NCI-H748 (cell line): Measurements from ENCODE around the gene ZNF143.
"Not testable (repeated sequence)": the region's sequence is repeated elsewhere in the genome, so short reads cannot be mapped to it uniquely, and the experiment has no call there.

Source experiments
- DNase-seq: peaks from one replicate; lab custom pipeline; 2025; ENCODE audit not compliant: unreplicated experiment; lab: John Stamatoyannopoulos, UW

The ZNF143 gene

DNA sequence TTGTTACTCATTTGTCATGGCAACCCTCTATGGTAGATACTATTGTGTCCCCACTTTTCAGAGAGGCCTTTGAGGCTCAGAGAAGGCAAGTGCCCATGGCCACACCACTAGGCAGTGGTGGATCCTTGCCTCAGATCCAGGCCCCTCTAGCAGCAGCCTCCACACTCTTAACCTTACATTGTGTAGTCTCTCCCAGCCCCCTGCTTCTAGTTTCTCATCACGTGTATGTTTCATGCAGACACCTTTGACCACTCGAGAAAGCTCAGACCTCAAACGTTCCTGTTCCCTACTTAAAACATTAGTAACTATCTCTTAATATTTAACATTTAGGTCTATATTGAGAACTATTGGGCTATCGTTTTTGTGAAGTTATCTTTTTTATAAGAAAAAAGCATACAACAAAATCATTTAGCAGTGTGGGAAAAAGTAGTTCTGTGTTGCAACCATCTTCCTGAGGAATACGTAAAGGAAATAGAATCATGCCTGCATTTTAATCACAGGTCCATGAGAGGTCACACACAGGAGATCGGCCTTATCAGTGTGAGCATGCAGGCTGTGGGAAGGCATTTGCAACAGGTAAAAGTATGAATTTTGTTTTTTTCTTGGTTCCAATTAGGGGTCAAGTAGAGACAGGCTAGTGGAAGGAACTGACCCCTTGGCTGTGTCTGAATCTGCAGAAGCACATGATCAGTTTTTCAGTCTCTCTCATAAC lies 35.1 kb downstream of the ZNF143 start:
- DNase-seq = no peak

DNA sequence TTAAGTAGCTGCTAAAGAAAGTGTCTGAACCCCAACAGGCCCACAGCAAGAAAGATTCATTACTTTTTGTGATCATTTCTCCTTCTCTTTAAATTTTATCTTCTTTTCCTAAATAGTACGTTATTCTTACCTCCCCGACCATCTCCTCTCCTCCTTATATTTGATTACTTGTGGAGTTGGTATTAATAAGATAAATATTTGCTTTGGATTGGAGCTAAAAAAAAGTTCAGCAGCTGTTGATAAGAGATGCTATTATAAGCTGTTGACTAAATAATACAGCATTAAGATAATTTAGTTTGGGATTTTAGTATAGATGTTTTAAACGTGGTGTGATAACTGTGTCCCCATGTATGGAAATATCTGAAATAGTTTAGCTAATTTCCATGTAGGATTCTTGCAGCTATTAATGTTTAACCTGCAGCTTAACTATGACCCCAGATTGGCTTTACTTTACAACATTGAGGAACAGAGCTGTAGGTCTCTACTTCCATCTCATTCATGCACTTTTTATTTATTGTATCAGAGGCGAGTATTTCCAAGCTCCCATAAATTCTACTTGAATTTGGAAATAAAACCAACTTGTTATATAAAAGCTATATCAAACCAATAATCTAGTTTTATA lies 37.8 kb downstream of the ZNF143 start:
- DNase-seq = no peak

DNA sequence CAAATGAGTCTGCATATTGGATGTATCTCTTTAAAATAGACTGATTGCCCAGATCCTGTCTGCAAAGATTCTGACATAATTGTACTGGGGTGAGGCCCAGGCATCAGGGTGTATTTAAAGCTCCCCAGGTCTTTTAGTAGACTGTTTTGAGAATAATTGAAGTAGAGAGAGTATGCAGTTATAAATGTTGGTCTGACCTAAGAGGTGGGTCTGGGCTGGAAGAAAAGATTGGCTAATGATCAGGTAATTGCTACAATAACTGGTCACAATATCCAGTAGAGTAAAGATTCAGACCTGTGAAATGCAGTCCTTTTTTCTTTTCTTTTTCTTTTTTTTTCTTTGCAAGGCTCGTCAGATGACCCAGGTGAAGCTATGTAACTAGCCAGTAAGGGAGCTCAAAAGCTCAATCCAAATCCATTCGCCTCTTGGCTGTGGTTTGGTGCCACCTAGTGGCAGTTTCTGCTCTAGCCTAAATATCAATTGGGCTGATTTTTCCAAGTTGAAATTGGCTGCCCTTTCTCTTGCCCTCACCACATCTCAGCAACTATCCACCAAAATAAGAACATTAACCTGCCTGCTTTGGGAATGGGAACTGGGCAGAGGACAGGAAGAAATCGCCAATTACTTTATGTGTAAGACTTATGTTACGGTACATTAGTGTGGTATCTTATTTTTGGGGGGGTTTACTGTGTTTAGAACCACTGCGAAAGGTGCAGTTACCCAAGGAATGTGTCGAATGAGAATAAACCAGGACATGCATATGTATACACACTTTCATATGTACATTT lies 45.9 kb downstream of the ZNF143 start:
- peak; percentile 79 for DNase-seq

DNA sequence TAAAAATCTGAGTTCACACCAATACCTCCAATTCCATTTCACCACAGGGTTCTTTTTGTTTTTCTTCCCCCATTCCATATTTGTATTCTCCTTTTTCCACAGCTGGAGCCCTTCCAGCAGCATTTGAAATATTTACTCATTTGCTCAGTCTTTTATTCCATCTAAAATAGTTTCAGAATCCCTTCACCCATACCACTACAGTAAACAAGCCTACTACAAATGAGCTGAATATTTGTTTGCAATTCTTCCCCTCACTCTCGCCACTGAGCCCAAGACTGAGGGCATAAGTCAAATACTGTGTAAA lies 46.4 kb downstream of the ZNF143 start:
- no peak for DNase-seq

DNA sequence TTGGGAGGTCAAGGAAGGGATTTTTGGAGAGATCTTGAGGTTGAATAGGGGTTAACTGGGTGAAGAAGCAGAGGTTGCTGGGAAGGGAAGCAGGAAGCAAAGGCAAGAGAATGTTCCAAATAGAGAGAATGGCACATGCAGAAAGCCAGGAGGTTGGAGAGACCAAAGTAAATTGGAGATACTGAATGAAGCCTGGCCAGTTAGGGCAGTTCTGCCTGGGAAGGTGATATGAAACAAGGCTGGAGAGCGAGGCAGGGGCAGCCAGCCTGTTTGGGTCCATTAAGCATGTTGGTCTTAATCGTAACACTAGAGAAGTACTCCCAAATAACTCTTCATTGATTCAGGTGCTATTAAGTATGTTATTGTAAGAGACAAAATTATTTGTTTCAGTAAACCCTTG lies 48.2 kb downstream of the ZNF143 start:
- no peak for DNase-seq

DNA sequence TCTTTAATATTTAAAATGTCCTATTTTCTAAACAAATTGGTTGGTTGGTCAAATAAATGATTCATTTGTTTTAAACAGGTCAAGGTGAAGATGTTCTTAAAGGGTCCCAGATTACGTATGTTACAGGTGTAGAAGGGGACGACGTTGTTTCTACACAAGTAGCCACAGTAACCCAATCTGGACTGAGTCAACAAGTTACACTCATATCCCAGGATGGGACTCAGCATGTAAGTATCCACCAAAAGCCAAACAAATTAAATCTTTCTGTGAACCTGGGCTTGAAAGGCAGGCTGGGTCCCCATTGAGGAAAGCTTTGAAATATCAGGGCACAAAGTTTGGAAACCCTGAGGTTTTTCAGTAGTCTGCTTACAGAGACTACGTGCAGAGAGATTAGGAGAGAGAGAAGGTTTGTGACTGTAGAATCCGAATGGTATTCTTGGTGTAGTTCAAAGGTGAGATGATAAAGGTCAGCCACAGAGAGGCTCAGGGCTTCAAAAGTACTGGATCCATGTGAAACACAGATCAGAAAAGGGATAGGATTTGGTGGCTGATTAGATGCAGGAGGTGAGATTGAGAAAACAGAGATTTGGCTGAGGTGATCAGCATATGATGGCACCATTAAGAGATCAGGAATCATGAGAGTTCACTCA lies 51.7 kb downstream of the ZNF143 start:
- no peak for DNase-seq

DNA sequence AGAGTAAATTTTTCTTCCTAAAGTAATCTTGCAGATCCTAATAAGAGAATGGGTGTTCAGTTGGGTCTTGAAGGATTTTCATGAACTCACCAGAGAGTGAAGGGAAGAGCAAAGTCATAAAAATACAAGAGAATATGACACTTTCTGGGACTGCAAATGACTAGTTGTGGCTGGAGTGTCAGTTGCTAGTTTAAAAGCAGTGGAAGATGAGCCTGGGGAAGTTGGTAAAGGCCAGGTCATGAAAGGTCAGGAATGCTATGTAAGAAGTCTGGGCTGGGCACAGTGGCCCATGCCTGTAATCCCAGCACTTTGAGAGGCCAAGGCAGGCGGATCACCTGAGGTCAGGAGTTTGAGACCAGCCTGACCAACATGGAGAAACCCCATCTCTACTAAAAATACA lies 53.8 kb downstream of the ZNF143 start:
- not testable (repeated sequence) for DNase-seq

DNA sequence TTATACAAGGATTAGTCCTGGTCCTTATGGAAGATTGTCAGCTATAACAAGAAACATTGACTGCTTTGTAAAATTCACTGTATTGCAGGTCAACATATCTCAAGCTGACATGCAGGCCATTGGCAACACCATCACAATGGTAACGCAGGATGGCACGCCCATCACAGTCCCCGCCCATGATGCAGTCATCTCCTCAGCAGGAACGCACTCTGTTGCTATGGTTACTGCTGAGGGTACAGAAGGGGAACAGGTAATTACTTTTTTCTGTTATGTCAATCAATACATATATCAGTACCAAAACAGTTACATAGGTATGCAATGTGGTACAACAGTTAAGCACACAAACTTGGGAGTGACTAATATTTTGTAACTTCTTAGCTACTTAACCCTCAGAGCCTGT lies 55.3 kb downstream of the ZNF143 start:
- DNase-seq = peak; percentile 87

DNA sequence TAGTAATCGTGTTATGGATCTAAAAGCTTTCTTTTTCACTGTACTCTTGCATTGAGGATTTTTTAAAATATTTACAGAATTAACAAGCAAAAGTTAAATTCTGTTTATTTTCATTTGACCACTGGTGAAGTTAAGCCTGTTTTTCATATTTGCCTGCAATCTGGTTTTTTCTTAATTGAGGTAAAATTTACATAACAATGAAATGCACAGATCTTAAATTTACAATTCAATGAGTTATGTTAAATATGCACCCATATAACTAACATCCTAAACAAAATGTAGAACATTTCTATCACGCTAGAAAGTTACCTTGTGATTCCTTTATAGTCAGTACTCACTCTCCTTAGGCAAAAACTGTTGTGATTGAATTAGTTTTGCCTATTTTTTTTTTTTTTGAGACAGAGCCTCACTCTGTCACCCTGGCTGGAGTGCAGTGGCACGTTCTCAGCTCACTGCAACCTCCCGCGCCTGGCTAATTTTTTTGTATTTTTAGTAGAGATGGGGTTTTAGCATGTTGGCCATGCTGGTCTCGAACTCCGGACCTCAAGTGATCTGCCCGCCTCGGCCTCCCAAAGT lies 58.1 kb downstream of the ZNF143 start:
- DNase-seq = no peak

DNA sequence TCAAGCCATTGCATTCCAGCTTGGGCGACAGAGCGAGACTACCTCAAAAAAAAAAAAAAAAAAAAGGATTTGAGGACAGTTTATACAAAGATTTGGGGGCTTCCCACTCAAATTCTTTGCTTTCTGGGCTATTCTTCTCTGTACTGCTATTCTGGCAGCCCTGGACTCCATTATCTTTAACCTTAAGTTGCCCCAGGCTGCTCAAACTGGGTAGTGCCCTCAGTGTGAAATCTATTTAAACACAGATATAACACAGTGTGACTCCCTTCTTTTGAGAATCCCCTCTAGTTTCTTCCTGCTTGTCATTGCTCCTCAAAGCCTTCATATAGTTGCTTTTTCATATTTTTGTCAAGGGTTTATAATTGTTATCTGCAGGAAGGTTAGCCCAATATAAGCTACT lies 63.2 kb downstream of the ZNF143 start:
- no peak for DNase-seq

DNA sequence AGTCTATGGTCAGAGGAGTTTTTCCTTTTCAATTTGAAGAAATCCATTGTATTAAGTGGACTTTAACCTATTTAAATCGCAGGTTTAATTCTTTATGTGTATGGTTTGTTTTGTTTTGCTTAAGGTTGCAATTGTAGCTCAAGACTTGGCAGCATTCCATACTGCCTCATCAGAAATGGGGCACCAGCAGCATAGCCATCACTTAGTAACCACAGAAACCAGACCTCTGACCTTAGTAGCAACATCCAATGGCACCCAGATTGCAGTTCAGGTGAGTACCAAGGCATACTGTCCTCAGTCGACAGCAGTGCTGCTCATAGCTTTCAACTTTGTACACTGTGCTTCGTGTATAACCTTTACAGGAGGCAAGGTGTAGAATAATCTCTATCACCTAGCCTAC lies 64.3 kb downstream of the ZNF143 start:
- DNase-seq = peak; percentile 42

DNA sequence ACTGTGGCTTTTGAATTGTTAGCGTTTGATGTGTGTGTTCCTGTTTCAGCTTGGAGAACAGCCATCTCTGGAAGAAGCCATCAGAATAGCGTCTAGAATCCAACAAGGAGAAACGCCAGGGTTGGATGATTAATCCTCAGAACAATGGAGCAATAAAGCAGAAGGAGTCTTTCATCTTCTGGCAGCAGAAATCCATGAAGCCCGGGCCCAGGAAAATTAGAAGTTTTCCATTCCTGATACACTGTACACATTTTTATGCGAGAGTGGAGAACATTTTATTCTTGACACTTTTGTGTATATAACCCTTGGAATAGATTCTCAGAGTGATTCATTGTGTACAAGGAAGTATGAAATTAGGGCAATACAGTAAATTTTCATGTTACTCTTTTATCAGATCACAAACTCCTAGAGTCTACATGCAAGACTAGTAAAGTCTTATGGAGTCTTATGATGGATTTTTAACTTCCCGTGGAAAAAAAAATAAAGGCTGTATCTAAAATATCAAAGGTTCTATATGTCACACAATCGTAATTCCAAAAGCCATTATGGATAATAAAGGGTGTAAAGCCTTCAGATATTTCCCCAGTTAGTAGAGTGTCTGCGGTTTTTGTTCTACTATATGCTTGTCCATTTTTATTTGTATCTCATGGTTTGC lies 66.8 kb downstream of the ZNF143 start:
- no peak for DNase-seq

DNA sequence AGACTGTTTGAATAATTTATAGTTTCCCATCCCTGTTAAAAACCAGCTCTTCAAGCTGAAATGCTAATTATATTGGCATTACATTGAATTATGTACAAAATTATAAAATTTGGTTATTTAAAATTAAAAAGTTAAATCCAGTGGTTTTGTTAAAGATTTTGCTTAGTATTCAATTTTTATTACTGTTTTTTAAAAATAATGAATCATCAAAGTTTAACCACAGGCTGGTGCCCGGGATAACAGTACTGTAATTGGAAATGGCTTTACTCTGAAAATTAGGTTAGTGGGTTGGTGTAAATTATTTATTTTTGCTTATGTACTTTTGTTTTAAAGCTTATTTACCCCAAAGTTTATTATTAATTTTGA lies 67.3 kb downstream of the ZNF143 start:
- no peak for DNase-seq

DNA sequence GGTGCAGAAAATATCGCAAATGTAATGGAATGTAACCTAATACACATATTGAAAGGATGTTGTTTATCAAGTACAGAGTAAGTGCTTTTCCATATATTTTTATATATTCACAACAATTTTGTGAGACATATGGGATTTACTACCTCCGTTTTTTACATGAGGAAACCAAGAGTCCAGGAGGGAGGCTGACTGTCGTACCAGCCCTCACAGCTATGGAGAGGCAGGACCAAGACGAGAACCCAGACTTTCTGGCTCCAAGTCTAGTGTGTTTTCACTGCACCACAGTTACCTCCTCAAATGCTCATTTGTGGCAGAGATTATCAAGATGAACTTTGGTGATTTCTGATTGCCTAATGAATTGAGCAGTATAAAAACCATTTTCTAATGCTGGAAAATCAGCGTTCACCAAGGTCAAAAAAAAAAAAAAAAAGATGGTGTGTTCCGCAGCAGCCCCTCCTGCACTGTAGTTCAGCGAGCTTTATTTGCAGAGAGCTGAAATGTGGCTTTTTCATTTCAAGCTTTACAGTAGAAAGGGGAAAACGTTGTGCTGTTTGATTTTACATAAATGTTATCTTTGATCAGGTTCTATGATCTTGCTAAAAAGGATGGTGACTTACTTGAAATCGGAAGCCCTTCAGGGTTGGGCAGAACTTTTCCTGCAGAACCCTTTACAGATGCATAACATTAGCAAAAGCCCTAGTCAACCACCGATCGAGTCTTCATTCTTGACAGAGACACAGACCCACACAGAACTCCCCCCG lies 67.9 kb downstream of the ZNF143 start:
- no peak for DNase-seq

DNA sequence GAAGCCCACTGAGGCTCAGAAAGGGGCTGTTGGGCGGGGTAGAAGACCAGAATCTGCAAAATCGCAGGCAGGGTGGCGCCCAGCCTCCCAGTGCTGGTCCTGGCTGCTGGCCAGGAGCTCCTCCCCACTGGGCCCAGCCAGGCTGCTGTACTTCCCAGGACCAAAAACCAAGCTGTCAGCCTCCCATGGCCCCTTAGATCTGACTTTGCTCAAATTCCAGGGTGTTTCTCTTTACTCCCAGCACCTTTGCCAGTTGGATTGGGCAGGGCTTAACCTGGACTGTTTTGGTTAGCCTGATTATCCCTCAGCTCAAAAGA lies 68.5 kb downstream of the ZNF143 start:
- no peak for DNase-seq

DNA sequence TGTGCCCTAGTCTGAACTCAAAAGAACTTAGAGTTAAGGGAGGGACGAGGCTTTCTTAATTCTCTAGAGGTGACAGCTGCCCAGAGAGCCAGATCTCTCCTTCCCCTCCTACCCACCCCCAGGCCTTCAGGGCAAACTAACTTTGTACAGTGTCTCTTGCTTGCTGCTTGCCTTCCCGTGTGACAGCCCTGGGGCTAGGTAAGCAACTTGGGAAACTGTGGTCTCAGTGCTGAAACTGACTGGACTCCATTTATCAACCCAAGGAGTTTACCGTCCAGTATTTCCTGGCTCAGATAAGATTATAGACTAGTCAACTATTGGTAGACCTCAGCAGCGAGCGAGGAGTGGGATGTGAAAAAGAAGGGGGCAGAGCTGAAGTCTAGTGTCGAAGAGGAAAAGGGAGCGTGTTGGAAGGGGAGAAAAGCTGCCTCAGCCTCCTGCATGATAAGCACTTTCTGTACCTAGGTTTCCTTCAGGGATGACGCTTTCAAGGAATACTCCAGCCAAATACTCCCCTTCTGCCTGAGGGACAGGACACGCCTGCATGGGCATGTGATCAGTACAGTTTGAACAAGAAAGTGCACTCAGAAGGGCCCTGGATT lies 69.3 kb downstream of the ZNF143 start:
- no peak for DNase-seq

DNA sequence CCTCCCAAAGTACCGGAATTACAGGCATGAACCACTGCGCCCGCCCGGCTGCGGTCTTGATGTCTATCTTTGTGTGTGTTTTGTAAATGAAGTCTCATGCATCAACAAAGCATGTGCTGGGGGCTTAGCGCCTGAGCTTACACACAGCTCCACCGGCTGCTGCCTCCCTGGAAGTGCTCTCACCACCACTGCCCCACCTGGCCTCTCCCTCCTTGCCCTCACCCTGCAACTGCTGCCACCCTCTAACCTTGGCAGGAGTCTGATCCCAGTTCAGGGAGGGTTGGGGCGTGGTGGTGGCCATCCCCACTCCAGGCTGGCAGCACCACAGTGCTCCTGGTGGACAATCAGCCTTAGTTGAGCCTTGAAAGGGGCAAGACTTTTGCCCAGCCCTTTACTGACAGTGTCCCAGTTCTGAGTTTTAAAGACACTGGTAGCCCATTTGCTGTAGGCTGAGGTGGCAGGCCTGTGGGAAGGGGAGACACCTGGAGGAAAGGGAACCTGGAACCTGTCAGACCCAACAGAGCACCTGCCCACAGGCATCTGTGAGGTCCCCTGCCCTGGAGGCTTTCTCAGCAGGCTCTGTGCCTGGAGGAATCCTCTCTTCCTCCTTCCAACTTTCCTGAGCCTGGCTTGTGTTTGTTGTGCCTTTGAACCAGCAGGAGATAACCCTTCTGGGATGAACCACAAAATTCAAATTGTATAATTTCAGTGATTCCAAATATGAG lies 70.3 kb downstream of the ZNF143 start:
- DNase-seq = no peak

DNA sequence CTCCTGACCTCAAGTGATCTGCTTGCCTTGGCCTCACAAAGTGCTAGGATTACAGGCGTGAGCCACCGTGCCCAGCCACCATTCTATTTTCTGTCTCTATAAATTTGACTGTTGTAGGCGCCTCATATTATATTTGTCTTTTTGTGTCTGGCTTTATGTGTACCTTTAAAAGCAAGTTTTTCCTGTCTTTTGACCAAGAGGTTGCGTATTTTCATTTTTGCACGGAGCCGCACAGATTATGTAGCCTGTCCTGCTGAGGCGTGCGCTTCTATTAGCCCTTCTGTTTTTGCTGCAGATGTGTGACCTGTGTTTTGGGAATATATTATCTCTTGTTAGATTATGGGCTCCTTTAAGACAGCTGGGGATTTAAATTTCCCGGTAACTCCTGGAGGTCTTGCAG lies 72.2 kb downstream of the ZNF143 start:
- DNase-seq = no peak

DNA sequence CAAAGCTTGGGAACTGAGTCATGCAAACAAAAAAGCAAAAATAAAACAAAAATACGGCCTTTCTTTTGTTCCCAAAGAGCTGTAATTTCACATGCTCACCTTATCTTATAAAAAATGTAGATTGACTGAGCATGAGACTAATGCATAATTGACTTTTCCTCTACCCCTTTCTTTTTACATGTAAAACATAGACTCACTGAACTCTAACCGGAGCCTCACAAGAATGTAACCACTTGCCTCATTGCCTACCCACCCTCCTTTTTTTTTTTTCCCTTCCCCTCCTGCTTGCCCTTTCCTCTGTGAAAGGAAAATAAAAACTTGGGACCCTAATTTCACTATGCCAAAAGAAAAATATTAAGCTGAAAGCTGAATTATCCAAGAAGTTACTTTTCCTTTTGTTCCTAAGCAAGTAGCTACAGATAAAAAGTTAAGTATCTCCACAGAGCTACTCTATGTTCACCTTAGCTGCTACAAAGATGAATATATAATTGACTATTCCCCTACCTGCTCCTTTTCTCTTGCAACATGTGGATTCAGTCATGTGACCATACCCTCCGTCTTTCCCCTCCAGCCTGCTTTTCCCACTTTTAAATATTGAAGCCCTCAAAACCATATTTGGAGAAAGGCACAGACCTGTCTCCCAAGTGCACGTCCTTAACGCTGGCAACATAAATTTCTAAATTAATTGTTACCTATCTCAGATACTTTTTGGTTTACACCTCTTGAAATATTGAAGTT lies 73.1 kb downstream of the ZNF143 start:
- no peak for DNase-seq
